RCC 7860 (cell line): ENCODE data around the gene MRAP.

Source experiments
- DNase-seq: peaks from one replicate; pipeline ENCODE4 v3.0.0-alpha.2; 2015; ENCODE audit warnings: low spot score
- FAIRE-seq: peaks from 2 replicates; lab custom pipeline; 2012; peaks lifted over from hg19 to GRCh38; lab: Jason Lieb, UNC

MRAP gene

GRCh38 chr21:32320726-32321125, 22.1 kb downstream of the MRAP start:
- FAIRE-seq = no peak
- DNase-seq = no peak

- DNase-seq = no peak
Observed at GRCh38 chr21:32321480-32321879, 22.8 kb downstream of the MRAP start.

DNA sequence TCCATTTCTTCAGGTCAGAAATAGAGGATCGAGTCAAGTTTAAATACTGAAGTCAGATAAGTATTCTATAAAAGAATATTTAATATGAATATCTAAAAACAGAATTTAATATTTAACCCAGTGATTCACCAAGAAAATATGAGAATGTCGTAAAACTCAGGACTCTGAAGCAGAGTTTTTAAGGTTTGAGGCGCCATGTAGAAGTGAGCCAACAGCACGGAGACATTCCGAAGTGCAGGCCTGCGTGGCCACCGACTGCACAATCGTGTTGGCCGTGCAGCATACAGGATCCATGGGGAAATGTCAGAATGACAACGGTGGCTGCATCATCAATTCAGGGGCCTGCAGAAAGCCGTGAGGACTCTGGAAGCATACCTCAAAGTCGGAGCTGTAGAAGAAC, 23.4 kb downstream of the MRAP start:
- no peak for FAIRE-seq
- DNase-seq = no peak

More at GRCh38 chr21:32321480-32321879, 22.8 kb downstream of the MRAP start:
- no peak for FAIRE-seq

GRCh38 chr21:32322676-32323075, 24.0 kb downstream of the MRAP start:
- no peak for DNase-seq
- FAIRE-seq = no peak

GRCh38 chr21:32325706-32326105, 27.1 kb downstream of the MRAP start:
- FAIRE-seq (no peak), DNase-seq (no peak)

- DNase-seq (no peak), FAIRE-seq (no peak)
Observed at GRCh38 chr21:32328595-32328994, 29.9 kb downstream of the MRAP start.

GRCh38 chr21:32329331-32329730, 30.7 kb downstream of the MRAP start:
- DNase-seq (no peak), FAIRE-seq (no peak)

DNA sequence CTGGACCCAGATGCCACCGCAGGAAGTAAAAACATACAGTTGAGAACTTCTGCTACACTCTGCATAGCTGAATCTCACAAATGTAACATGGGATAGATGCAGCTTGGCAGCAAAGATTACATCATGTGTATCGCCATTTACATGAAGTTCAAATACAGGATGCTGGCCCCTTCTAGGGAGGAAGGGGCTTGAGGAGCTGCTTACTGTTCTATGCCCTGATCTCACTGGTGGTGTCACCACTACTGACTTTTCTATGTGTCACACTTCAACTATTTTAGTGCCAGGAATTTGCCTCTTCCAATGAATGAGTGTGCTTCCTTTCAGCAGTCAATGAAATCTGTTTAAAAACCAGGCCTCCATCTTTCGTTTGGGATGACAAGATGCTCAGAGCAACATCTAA, 31.1 kb downstream of the MRAP start:
- DNase-seq = peak; percentile 7
- FAIRE-seq = no peak

GRCh38 chr21:32330784-32331311, 32.2 kb downstream of the MRAP start:
- FAIRE-seq = no peak
- no peak for DNase-seq

GRCh38 chr21:32331444-32332305, 33.0 kb downstream of the MRAP start:
- FAIRE-seq (no peak), DNase-seq (no peak)

DNA sequence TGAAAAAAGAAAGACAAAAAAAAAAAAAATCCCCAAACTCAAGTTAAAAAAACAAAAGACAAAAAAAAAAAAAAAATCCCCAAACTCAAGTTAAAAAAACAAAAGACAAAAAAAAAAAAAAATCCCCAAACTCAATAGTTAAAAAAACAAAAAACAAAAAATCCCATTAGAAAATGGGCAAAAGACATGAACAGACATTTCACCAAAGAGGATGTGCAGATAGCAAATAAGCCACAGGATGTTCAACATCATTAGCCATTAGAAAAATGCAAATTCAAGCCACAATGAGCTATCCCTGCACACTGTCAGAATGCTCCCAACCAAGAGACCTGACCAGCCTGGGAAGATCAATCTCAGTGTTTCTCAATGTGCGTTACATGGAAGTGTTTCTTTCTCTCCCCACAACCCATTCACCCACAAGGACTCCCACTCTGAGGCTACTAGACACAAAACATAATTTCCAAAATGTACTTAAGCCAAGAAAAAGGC, 33.9 kb downstream of the MRAP start:
- DNase-seq (no peak), FAIRE-seq (peak; percentile 38)

DNA sequence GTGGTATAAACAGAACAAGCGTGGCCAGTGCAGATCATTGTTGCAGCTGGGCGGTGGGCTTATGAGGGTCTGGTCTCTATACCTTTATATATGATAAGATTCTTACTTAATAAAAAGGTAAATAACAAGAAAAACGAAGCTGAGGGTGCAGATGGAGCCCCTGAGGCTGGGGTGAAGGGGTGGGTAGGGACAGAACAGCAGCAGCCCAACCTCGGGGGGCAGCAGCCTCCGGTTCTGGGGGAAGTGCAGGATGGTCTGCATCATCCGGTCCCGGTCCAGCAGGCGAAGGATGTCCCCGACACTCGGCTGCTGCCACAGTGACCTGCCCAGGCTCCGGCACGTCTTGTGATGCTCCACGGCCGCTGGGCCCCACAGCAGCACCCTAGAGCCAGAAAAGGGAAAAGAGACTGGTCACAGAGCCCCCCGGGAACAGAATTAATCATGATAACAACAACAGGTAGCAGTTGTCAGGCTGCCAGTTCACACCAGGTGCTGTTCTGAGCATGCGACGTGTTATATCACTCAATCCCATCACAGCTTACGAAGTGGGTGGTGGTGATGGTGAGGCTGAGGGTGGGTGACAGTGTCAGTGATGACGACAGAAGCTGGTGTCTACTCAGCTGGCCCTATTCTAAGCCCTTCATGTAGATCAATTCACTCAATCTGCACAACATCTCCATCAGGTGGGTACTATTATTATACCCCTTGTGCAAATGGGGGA, 35.5 kb downstream of the MRAP start:
- DNase-seq = no peak
- no peak for FAIRE-seq

- DNase-seq (no peak), FAIRE-seq (no peak)
Observed at GRCh38 chr21:32334980-32335531, 36.4 kb downstream of the MRAP start.

- no peak for DNase-seq
- no peak for FAIRE-seq
Observed at GRCh38 chr21:32335601-32336575, 37.2 kb downstream of the MRAP start.

DNA sequence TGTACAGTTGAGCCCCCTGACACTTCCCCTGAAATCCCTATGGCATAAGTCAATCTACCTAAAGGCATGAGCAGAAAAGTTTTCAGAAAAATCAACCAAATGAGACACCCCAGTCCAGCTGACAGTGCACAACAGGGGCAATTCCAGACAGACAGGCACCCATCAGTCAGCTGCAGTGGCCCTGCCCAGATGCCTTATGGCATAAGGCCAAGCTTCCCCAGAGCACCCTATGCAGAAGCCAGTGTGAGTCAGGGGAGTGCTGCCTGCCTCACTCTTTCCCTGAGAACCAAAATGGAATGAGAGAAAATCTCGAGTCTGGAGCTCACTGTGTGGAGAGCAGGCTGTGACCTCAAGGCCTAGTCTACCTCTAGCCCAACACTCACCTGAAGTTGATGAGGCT, 38.1 kb downstream of the MRAP start:
- FAIRE-seq (no peak), DNase-seq (no peak)

DNA sequence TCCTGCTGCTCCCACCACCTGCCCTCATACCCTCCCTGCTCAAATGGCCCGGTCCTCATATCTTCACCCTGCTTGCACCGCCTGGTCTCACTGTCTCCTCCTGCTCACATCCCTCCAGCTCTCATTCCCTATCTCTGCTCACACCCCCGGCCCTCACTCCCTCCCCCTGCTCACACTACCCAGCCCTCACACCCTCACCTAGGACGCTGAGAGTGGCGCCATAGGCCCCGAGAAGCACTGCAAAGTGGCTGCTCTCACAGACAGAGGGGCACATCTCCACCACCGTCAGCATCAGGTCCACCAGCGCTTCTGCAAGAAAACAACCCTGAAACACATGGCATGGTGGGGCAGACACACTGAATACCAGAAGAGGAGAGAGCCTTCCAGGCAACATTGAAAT, 38.6 kb downstream of the MRAP start:
- DNase-seq (no peak), FAIRE-seq (no peak)

DNA sequence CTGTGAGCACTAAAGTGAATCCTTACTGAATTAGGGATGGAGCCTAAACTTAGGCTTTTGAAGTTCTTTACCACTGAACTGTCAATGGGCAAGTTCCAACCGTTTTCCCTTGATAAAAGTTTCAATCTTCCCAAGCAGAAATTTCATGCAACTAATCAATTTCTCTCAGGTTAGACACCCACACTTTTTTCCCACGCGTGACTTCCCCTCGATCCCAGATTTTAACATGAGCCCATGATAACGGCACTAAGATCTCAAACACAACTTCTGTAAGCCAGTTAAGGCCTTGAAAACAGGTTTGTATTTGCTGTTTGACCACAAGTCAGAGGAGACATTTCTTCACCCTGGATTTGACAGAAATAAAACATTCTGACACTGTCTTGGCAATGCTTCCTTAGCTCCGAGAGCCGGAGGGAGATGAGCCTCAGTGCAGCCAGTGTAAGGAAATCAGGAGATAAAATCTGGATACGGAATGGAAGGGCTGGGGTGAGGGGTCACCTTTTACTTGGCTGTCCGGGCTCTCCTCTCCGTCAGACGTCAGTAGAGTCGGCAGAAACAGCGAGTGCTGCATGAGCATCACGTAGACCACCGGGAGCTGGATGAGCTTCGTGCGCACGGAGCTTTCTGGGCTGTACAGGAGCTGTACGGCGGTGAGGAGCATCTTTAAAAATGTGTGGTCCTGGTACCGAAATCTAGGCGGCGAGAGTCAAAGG, 39.7 kb downstream of the MRAP start:
- DNase-seq (no peak), FAIRE-seq (no peak)

GRCh38 chr21:32340863-32341848, 42.5 kb downstream of the MRAP start:
- no peak for FAIRE-seq
- no peak for DNase-seq
